SK-N-SH treated with all-trans-retinoic acid at 6 μM for 48 hours (cell line): ENCODE results near the gene NXN.

Experiments used
- CSDC2 ChIP-seq: fragments of 250-450 bp; sonication (Bioruptor Pico); IDR thresholded peaks from 2 replicates; pipeline ENCODE4 v1.5.0; 2020; ENCODE audit warnings: mild to moderate bottlenecking, moderate library complexity
- PATZ1 ChIP-seq: fragments of 250-450 bp; sonication (Bioruptor Pico); IDR thresholded peaks from 2 replicates; pipeline ENCODE4 v1.8.0; 2020; ENCODE audit warnings: mild to moderate bottlenecking, moderate library complexity, borderline replicate concordance
- RARB ChIP-seq: fragments of 250-450 bp; sonication (Bioruptor Pico); IDR thresholded peaks from 2 replicates; pipeline ENCODE4 v1.8.0; 2021; ENCODE audit warnings: mild to moderate bottlenecking, moderate library complexity
- SNAI2 ChIP-seq: fragments of 250-450 bp; sonication (Bioruptor Pico); IDR thresholded peaks from 2 replicates; pipeline ENCODE4 v1.5.0; 2020; ENCODE audit warnings: mild to moderate bottlenecking, moderate library complexity
- TOX ChIP-seq: fragments of 250-450 bp; sonication (Bioruptor Pico); IDR thresholded peaks from 2 replicates; pipeline ENCODE4 v1.8.0; 2021; ENCODE audit warnings: mild to moderate bottlenecking, moderate library complexity, borderline replicate concordance
- TF ChIP-seq, protein P1 (sequence below): fragments of 250-450 bp; sonication (Bioruptor Pico); IDR thresholded peaks from 2 replicates; pipeline ENCODE4 v1.5.1; 2020; ENCODE audit warnings: low read depth, mild to moderate bottlenecking, moderate library complexity

GRCh38 chr17:979212-979538 is 401 bp downstream of the NXN start:
- TF ChIP-seq, protein P1, sequence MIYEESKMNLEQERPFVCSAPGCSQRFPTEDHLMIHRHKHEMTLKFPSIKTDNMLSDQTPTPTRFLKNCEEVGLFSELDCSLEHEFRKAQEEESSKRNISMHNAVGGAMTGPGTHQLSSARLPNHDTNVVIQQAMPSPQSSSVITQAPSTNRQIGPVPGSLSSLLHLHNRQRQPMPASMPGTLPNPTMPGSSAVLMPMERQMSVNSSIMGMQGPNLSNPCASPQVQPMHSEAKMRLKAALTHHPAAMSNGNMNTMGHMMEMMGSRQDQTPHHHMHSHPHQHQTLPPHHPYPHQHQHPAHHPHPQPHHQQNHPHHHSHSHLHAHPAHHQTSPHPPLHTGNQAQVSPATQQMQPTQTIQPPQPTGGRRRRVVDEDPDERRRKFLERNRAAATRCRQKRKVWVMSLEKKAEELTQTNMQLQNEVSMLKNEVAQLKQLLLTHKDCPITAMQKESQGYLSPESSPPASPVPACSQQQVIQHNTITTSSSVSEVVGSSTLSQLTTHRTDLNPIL (CRISPR knock-in tag): no peak
- TF ChIP-seq PATZ1 (CRISPR knock-in tag): no peak
- TF ChIP-seq RARB: no peak
- TF ChIP-seq TOX (CRISPR knock-in tag): no peak
- no peak for TF ChIP-seq SNAI2 (CRISPR knock-in tag)
- no peak for TF ChIP-seq CSDC2 (CRISPR knock-in tag)
